ENCODE measurements around the gene INO80D. TPM values are rescaled to one million over a fixed set of nuclear protein-coding genes. Genes with fewer than 3 reads are reported as not detected.

The INO80D gene
- total and polyA plus RNA-seq, 9 donors: 3.2 to 37.6 (median 23.9) TPM

DNA sequence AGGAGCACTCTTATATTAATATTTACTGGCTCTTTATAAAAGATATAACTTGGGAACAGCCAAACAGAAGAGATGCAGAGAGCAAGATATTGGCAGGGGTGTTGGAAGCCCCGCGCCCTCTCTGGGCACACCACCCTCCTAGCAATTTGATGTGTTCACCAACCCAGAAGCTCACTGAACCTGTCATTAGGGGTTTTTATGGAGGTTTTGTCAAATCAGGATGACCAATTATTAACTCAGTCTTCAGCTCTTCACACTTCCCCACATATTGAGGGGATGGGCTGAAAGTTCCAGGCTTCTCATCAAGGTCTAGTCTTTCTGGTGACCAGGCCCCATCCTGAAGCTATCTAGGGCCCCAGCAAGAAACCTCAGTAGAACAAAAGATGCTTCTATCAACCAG lies 10.9 kb upstream of the INO80D start:
- TF ChIP-seq EP300 (IDR thresholded peaks at IDR 0.05): no peak
- TF ChIP-seq, protein P1, sequence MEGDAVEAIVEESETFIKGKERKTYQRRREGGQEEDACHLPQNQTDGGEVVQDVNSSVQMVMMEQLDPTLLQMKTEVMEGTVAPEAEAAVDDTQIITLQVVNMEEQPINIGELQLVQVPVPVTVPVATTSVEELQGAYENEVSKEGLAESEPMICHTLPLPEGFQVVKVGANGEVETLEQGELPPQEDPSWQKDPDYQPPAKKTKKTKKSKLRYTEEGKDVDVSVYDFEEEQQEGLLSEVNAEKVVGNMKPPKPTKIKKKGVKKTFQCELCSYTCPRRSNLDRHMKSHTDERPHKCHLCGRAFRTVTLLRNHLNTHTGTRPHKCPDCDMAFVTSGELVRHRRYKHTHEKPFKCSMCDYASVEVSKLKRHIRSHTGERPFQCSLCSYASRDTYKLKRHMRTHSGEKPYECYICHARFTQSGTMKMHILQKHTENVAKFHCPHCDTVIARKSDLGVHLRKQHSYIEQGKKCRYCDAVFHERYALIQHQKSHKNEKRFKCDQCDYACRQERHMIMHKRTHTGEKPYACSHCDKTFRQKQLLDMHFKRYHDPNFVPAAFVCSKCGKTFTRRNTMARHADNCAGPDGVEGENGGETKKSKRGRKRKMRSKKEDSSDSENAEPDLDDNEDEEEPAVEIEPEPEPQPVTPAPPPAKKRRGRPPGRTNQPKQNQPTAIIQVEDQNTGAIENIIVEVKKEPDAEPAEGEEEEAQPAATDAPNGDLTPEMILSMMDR (IDR thresholded peaks at IDR 0.05): no peak
- no peak for TF ChIP-seq POLR2A (IDR thresholded peaks at IDR 0.05)
- no peak for DNase-seq
- no peaks in the 10 kb centered on the region for H3K4me1 ChIP-seq (ENCODE audit: insufficient read depth)
- no peaks in the 10 kb centered on the region for H3K36me3 ChIP-seq
- H3K27ac ChIP-seq: no peak overlapping the region
- 92 to 97% (median 95%) methylated on average over 2 of the region's 2 CpGs for WGBS, 3 donors
- no peaks in the 10 kb centered on the region for H3K9me3 ChIP-seq
- H3K27me3 ChIP-seq: no peaks in the 10 kb centered on the region
- intact Hi-C loops (cut with DNase I): no loop called here
- no peak overlapping the region for H3K4me3 ChIP-seq

DNA sequence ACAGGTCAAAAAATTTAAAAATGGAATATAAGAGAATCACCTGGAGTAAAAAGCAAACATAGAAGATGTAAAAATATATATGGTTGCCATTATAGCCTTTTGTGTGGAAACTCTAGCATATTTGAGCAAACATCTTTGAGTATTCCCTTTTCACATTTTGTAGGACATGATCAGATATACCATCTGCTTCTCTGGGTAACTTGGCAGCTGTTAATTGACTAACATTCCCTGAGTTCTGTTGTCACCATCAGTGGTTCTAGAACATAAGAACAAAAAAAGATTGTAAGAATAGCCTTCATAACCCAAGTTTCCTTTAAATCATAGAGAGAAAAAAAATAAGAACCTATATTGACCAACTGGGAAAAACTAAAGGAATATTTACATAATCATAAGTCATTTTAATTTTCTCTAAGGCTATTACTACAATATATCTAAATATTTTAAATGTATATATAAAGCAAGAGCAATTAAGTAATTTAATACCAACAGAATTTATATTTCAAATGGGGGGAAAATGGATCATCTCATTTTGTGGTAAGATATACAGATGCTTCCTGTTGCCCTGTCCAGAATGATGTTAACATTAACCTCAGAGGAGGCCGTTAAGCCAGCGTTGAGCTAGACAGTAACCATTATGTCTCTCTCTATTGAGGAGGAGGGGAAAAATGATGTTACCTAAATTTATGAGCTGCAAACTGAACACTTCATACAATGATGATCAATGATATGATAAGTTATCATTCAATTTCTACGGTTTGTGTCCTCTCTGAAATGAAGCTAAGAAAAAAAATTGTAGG lies 9.8 kb upstream of the INO80D start:
- WGBS, 3 donors: 63 to 70% (median 68%) methylated on average over 3 of the region's 3 CpGs
- Histone ChIP-seq H3K27ac (no peak overlapping the region), H3K36me3 (no peaks in the 10 kb centered on the region), H3K4me1 (ENCODE audit: insufficient read depth) (no peaks in the 10 kb centered on the region), H3K9me3 (no peaks in the 10 kb centered on the region), H3K4me3 (no peak overlapping the region), H3K27me3 (no peaks in the 10 kb centered on the region)
- no peak for TF ChIP-seq EP300 (IDR thresholded peaks at IDR 0.05)
- TF ChIP-seq, protein P1 (IDR thresholded peaks at IDR 0.05): no peak
- intact Hi-C loops (cut with DNase I): no loop called here
- DNase-seq: no peak

DNA sequence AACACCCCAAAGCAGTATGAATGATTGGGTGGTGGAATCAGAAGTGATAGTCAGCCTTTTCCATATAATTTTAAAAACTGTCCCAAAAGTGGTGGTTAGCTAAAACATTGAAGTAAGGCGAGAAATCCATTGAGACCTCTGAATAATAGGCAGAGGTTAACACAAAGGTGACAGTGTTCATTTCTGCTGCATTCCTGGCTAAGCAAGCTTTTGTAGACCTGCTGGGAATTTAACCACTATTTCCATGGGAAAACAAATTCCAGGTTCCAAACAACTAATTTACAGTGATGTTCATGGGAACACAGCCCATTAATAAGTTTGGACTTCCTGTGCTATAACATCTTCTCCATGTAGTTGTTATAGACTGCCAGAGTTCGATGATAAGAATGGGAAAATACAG lies 6.3 kb upstream of the INO80D start:
- no peaks in the 10 kb centered on the region for H3K9me3 ChIP-seq
- H3K4me1 ChIP-seq (ENCODE audit: insufficient read depth): no peaks in the 10 kb centered on the region
- WGBS, 3 donors: 64 to 81% (median 74%) methylated on average over 2 of the region's 2 CpGs
- TF ChIP-seq, protein P1 (IDR thresholded peaks at IDR 0.05): no peak
- TF ChIP-seq EP300 (IDR thresholded peaks at IDR 0.05) (no peak), POLR2A (IDR thresholded peaks at IDR 0.05) (no peak)
- H3K27ac ChIP-seq: no peak overlapping the region
- intact Hi-C loops (cut with DNase I): no loop called here
- no peak for DNase-seq
- no peak overlapping the region for H3K4me3 ChIP-seq
- H3K36me3 ChIP-seq: no peaks in the 10 kb centered on the region
- H3K27me3 ChIP-seq: no peaks in the 10 kb centered on the region

DNA sequence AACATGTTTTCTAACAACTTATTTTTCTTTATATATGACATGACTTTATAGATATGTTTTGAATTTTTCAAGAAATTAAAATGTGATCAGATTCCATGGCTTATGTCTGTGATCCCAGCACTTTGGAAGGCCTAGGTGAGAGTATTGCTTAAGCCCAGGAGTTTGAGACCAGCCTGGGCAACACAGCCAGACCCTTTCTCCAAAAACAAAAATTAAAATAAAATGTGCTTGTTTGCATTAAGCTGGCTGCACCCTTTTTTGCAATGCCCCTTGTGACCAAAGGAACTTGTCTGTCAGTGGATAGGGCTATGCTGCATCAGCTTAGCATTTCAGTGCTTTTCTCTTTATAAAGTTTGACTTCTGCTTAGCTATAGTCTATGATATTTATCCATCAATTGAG lies 2.3 kb upstream of the INO80D start:
- peaks cover 2% of the 10 kb centered on the region for H3K4me1 ChIP-seq (ENCODE audit: insufficient read depth)
- intact Hi-C loops (cut with DNase I): no loop called here
- no peaks in the 10 kb centered on the region for H3K36me3 ChIP-seq
- DNase-seq: no peak
- no peak overlapping the region for H3K4me3 ChIP-seq
- H3K27me3 ChIP-seq: no peaks in the 10 kb centered on the region
- no peaks in the 10 kb centered on the region for H3K9me3 ChIP-seq
- TF ChIP-seq EP300 (IDR thresholded peaks at IDR 0.05): no peak
- TF ChIP-seq POLR2A (IDR thresholded peaks at IDR 0.05): no peak
- TF ChIP-seq, protein P1 (IDR thresholded peaks at IDR 0.05): no peak
- no peak overlapping the region for H3K27ac ChIP-seq
